Measurements from ENCODE around the gene SERPINA12.

SERPINA12 gene

DNA sequence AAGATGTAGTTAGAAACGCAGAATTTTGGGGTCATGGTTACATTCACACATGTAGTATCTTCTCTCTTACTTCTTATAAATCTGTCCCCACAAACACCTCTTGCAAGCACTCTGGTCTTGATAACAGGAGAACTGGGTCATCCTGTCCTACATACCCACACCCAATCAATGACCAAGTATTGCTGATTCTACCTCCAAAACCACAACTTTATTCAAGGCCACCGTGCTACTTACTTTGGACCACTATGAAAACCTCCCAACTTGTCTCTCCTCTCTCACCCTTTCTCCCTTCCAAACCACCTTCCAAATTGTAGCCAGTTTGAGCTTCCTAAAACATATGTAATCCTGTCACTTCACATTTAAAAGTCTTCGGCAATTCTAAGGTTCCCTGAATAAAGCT, 62.1 kb downstream of the SERPINA12 start:
- Histone ChIP-seq H3K27me3 (replicated peaks; ENCODE audit: control insufficient read depth, insufficient read depth, low read length) (peaks cover 59% of the 10 kb centered on the region), H3K4me1 (ENCODE audit: control insufficient read depth, insufficient read depth, low read length) (no peaks in the 10 kb centered on the region), H3K4me3 (ENCODE audit: low read length) (no peak overlapping the region), H3K36me3 (ENCODE audit: control insufficient read depth, insufficient read depth, low read length, severe bottlenecking) (no peaks in the 10 kb centered on the region), H3K9ac (ENCODE audit: low read length) (no peak overlapping the region), H3K9me3 (ENCODE audit: control insufficient read depth, low read length) (peaks cover 3% of the 10 kb centered on the region)
- DNase-seq (ENCODE audit: low read depth), result no peak

DNA sequence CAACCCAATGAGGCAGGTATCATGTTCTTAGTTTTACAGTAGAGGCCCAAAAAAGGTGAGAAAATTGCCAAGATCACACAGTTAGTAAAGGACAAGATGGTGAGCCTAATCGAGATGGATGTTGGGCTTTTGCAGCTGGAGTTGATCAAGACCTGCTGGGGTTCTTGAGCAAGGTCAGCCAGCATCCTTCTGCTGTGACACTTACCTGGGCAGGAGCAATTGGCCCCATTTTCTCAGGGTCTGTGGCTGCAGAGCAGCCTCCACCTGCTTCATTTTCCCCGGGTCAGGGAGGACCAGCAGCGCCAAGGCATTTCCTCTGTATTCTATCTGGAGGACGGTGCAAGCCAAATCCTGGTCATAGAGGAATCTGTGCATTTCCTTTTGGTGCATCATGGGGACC, 63.1 kb downstream of the SERPINA12 start:
- no peaks in the 10 kb centered on the region for H3K36me3 ChIP-seq (ENCODE audit: control insufficient read depth, insufficient read depth, low read length, severe bottlenecking)

DNA sequence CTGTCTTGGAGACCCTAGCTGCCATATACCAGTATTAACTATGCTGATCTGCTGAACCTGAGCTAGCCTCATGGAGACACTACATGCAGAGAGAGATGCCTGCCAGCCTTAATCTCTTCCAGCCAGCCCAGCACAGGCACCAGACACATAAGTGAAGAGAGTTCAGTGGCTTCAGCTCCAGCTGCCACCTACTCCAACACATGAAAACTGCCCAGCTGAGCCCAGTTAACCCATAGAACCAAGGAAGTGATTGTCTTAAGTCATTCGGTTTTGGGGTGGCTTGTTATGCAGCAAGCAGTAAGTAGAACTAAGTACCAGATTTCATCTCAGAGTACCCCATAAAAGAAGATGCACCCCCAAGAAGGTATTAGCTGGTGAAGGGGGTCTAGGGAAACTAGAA, 64.3 kb downstream of the SERPINA12 start:
- DNase-seq (ENCODE audit: low read depth), result no peak
- no peak overlapping the region for H3K4me3 ChIP-seq (ENCODE audit: low read length)

More for the DNA sequence above, 63.1 kb downstream of the SERPINA12 start:
- Histone ChIP-seq H3K9me3 (ENCODE audit: control insufficient read depth, low read length) (peaks cover 3% of the 10 kb centered on the region), H3K4me1 (ENCODE audit: control insufficient read depth, insufficient read depth, low read length) (no peaks in the 10 kb centered on the region), H3K9ac (ENCODE audit: low read length) (no peak overlapping the region), H3K4me3 (ENCODE audit: low read length) (no peak overlapping the region), H3K27me3 (replicated peaks; ENCODE audit: control insufficient read depth, insufficient read depth, low read length) (peaks cover 48% of the 10 kb centered on the region)
- DNase-seq (ENCODE audit: low read depth), result no peak

DNA sequence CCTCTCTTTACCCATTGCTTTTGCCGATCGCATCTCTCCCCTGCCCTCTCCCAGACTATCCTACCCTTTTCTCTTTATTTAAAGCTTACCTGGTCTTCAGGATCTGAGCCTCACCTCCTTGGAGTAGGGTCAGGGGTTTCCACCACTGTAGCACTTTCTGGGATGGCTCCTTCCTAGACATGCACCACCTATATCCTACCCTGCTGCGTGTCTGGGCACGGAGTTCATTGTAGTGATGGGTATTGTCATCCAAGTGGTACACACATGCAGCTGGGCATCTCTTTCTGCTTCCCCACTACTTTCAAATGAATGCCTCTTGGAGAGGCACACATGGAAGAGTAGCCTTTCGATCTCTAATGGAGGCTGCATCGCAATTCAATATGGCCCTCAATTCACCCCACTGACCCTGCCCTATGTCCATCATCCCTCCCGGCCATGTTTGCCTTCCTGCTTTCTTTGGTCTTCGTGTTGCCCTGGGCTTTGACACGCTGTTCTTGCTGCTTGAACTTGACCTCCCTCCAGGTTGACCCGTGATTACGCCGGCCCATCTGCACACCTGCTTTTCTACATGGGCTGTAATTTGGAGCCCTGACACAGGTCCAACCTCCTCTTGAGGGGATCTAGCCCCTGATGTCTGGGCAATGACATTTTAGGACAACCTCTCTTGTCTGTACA, 67.6 kb downstream of the SERPINA12 start:
- peaks cover 37% of the 10 kb centered on the region for H3K27me3 ChIP-seq (replicated peaks; ENCODE audit: control insufficient read depth, insufficient read depth, low read length)
- no peaks in the 10 kb centered on the region for H3K4me1 ChIP-seq (ENCODE audit: control insufficient read depth, insufficient read depth, low read length)
- H3K9me3 ChIP-seq (ENCODE audit: control insufficient read depth, low read length), result peaks cover 3% of the 10 kb centered on the region
- no peak overlapping the region for H3K9ac ChIP-seq (ENCODE audit: low read length)
- no peaks in the 10 kb centered on the region for H3K36me3 ChIP-seq (ENCODE audit: control insufficient read depth, insufficient read depth, low read length, severe bottlenecking)
- no peak overlapping the region for H3K4me3 ChIP-seq (ENCODE audit: low read length)
- no peak for DNase-seq (ENCODE audit: low read depth)

More for the DNA sequence above, 64.3 kb downstream of the SERPINA12 start:
- H3K9ac ChIP-seq (ENCODE audit: low read length), result no peak overlapping the region
- no peaks in the 10 kb centered on the region for H3K36me3 ChIP-seq (ENCODE audit: control insufficient read depth, insufficient read depth, low read length, severe bottlenecking)
- H3K9me3 ChIP-seq (ENCODE audit: control insufficient read depth, low read length), result peaks cover 3% of the 10 kb centered on the region
- H3K27me3 ChIP-seq (replicated peaks; ENCODE audit: control insufficient read depth, insufficient read depth, low read length), result peaks cover 40% of the 10 kb centered on the region
- no peaks in the 10 kb centered on the region for H3K4me1 ChIP-seq (ENCODE audit: control insufficient read depth, insufficient read depth, low read length)

DNA sequence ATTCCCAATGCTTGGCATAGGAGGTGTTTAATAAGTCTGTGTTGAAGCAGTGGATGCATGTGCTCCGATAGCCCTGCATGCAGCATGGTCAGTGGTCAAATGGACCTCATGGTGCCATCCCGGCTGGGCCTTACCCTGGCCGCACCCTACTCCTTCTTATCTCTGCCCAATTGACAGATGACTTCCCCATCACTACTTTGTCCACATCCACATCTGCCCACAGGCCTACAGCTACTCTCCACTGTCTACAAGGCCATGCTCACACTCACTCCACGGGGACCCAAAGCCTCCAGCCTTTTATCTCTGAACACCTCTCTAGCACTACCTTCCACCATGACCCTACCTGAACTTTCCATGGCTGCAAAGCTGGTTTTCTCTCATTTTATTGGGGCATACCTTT, 68.1 kb downstream of the SERPINA12 start:
- Histone ChIP-seq H3K9ac (ENCODE audit: low read length) (no peak overlapping the region), H3K4me1 (ENCODE audit: control insufficient read depth, insufficient read depth, low read length) (no peaks in the 10 kb centered on the region), H3K36me3 (ENCODE audit: control insufficient read depth, insufficient read depth, low read length, severe bottlenecking) (no peaks in the 10 kb centered on the region), H3K27me3 (replicated peaks; ENCODE audit: control insufficient read depth, insufficient read depth, low read length) (peaks cover 34% of the 10 kb centered on the region), H3K9me3 (ENCODE audit: control insufficient read depth, low read length) (peaks cover 2% of the 10 kb centered on the region), H3K4me3 (ENCODE audit: low read length) (no peak overlapping the region)
- DNase-seq (ENCODE audit: low read depth), result no peak

DNA sequence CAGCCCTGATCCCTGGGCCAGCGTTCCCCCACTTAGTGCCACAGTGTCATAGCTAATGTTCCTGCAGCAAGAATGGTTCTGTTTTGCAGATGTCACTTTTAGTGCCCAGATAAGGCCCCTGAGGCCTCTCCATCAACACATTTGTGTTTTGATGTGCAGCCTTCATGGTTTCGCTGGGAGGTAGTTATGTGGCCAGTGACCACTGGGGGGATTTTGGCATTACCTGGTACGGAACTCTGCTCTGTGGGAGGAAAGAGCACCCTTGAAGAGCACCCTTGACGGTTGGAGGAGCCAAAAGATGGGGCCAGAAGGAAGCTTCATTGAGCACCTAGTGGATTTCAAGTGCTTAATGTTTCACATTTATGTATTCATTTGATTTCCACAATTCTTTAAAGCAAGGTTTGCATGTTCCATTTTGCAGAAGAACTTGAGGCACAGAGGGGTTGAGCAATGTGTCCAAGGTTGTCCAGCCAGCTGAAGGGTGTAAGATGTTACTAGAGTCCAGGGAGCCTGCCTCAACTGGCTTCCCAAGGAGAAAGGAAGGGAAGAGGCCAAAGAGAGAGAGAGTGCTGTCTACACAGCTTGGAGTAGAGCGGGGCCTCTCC, 69.7 kb downstream of the SERPINA12 start:
- Histone ChIP-seq H3K4me1 (ENCODE audit: control insufficient read depth, insufficient read depth, low read length) (no peaks in the 10 kb centered on the region), H3K36me3 (ENCODE audit: control insufficient read depth, insufficient read depth, low read length, severe bottlenecking) (no peaks in the 10 kb centered on the region), H3K9me3 (ENCODE audit: control insufficient read depth, low read length) (no peaks in the 10 kb centered on the region), H3K4me3 (ENCODE audit: low read length) (no peak overlapping the region), H3K9ac (ENCODE audit: low read length) (no peak overlapping the region), H3K27me3 (replicated peaks; ENCODE audit: control insufficient read depth, insufficient read depth, low read length) (peaks cover 37% of the 10 kb centered on the region)
- no peak for DNase-seq (ENCODE audit: low read depth)

Data from adipocyte (in vitro differentiated cells).